Keratinocyte (primary cell): ENCODE measurements around the gene NFIC. TPM values are rescaled to one million over a fixed set of nuclear protein-coding genes. Genes with fewer than 3 reads are reported as not detected.

ENCODE experiments used
- DNase-seq: peaks from one replicate; pipeline ENCODE4 v3.0.0-alpha.2; 2011; ENCODE audit warnings: low read depth, missing footprints, low spot score
- FAIRE-seq: peaks from 2 replicates; lab custom pipeline; 2011; peaks lifted over from hg19 to GRCh38; lab: Jason Lieb, UNC
- H2AFZ ChIP-seq: 2 replicates; pipeline ENCODE4 v1.6.0; 2012; ENCODE audit warnings: low read length, control low read depth, inconsistent platforms; ENCODE audit not compliant: control insufficient read depth
- H3K27ac ChIP-seq: 2 replicates; pipeline ENCODE4 v1.5.1; 2011; ENCODE audit warnings: low read length; ENCODE audit not compliant: control insufficient read depth, insufficient read depth
- H3K27me3 ChIP-seq: 3 replicates; pipeline ENCODE4 v1.6.0; 2011; ENCODE audit warnings: low read length; ENCODE audit not compliant: control insufficient read depth, insufficient read depth; ENCODE audit errors: extremely low read depth
- H3K36me3 ChIP-seq, 2 experiments: 2 replicates in 1 of 2; 3 replicates in 1 of 2; pipeline ENCODE4 v1.5.1; 2011; ENCODE audit warnings: low read length in 2 of 2, mild to moderate bottlenecking in 1 of 2; ENCODE audit not compliant: control insufficient read depth in 2 of 2, insufficient read depth in 2 of 2; ENCODE audit errors: extremely low read depth in 1 of 2
- H3K4me1 ChIP-seq: 3 replicates; pipeline ENCODE4 v1.5.1; 2011; ENCODE audit warnings: low read length; ENCODE audit not compliant: control insufficient read depth, insufficient read depth; ENCODE audit errors: extremely low read depth
- H3K4me2 ChIP-seq: 3 replicates; pipeline ENCODE4 v1.6.0; 2011; ENCODE audit warnings: low read depth, low read length; ENCODE audit not compliant: control insufficient read depth, insufficient read depth; ENCODE audit errors: extremely low read depth
- H3K4me3 ChIP-seq, 3 experiments: fragments of 200-600 bp in 1 of 3; sonication (generic) in 1 of 3; 2 replicates in 2 of 3; 3 replicates in 1 of 3; pipeline ENCODE4 v1.5.1; 2011 to 2016; ENCODE audit warnings: low read length in 3 of 3, mild to moderate bottlenecking in 3 of 3, control low read depth in 2 of 3, inconsistent platforms in 1 of 3, low read depth in 1 of 3, mixed read lengths in 1 of 3, mixed run types in 1 of 3, moderate library complexity in 1 of 3; ENCODE audit not compliant: control insufficient read depth in 2 of 3, insufficient read depth in 2 of 3; ENCODE audit errors: extremely low read depth in 1 of 3
- H3K79me2 ChIP-seq: 2 replicates; pipeline ENCODE4 v1.6.0; 2012; ENCODE audit warnings: low read length; ENCODE audit not compliant: control insufficient read depth, insufficient read depth
- H3K9ac ChIP-seq: 3 replicates; pipeline ENCODE4 v1.6.0; 2011; ENCODE audit warnings: low read length; ENCODE audit not compliant: control insufficient read depth, insufficient read depth; ENCODE audit errors: extremely low read depth
- H3K9me1 ChIP-seq: 3 replicates; pipeline ENCODE4 v1.6.0; 2011; ENCODE audit warnings: low read length; ENCODE audit not compliant: control insufficient read depth, insufficient read depth; ENCODE audit errors: extremely low read depth
- H3K9me3 ChIP-seq: 2 replicates; pipeline ENCODE4 v1.5.1; 2012; ENCODE audit warnings: low read depth, low read length; ENCODE audit not compliant: control insufficient read depth
- H4K20me1 ChIP-seq: 3 replicates; pipeline ENCODE4 v1.6.0; 2011; ENCODE audit warnings: low read length; ENCODE audit not compliant: control insufficient read depth, insufficient read depth; ENCODE audit errors: extremely low read depth
- EZH2 ChIP-seq: IDR thresholded peaks from one replicate; pipeline ENCODE4 v1.6.1; 2012; ENCODE audit warnings: inconsistent platforms, mild to moderate bottlenecking, low read length, moderate library complexity
- dilution Hi-C: fragments of 300-500 bp; cut with MboI; formaldehyde crosslinking; loops from one replicate; pipeline ENCODE4 v1.7.0; 2020; ENCODE audit warnings: low sequenced_read_pairs; ENCODE audit not compliant: extremely low pct_ligation_motif_present
- polyA plus RNA-seq, 5 experiments: library from polyadenylated mRNA; depleted of rRNA in 3 of 5; stranded (reverse) in 3 of 5; stranded (forward) in 1 of 5; unstranded in 1 of 5; fragments of >200 nt; gene quantifications; 1 replicate in 1 of 5; 2 replicates in 3 of 5; 3 replicates in 1 of 5; pipeline versions ENCODE4 v1.2.1 to v1.2.3, GENCODE V29; 2011 to 2012; ENCODE audit warnings: missing spikeins in 2 of 5, low read depth in 1 of 5, low replicate concordance in 1 of 5
- TF ChIP-seq, protein P1 (sequence below), 3 experiments: IDR thresholded peaks in 1 of 3; conservative IDR thresholded peaks in 1 of 3; optimal IDR thresholded peaks in 1 of 3; 2 replicates in 2 of 3; 3 replicates in 1 of 3; pipeline versions ENCODE3 to v1.5.1; 2011; ENCODE audit warnings: low read length in 3 of 3, mild to moderate bottlenecking in 3 of 3, moderate library complexity in 2 of 3, control low read depth in 1 of 3, inconsistent platforms in 1 of 3; ENCODE audit not compliant: insufficient read depth in 2 of 3; ENCODE audit errors: extremely low read depth in 1 of 3

NFIC gene
- polyA plus RNA-seq, 1 donor (not counting 4 experiments of a cell fraction or from before 2014, with no cell fraction given), result 2.4 TPM

DNA sequence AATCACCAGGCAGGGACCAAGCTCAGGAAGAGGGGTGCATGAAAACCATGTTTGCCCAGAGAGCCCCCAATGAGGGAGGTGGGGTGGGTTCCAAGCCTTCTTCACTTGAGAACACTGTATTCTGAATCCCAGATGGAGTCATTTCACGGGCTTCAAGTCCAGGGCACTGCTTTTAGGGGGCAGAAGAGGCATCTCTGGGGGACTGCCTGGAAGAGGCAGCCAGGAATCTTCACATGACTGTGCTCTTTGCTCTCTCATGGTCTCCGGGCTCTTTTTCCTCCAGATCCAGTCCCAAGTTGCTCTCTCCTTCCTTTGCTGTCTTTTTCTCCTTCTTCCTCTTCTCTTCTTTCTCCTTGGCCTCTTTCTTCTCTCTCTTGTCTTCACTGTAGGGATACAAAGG is 108.2 kb downstream of the NFIC start:
- Histone ChIP-seq H3K9me1 (no peaks in the 10 kb centered on the region), H3K79me2 (no peaks in the 10 kb centered on the region), H3K4me2 (no peak overlapping the region), H3K4me1 (no peaks in the 10 kb centered on the region), H3K9me3 (no peaks in the 10 kb centered on the region), H3K4me3 (no peak overlapping the region), H4K20me1 (peaks cover 6% of the 10 kb centered on the region), H3K9ac (no peak overlapping the region), H2AFZ (no peak overlapping the region), H3K36me3 (no peaks in the 10 kb centered on the region), H3K27ac (no peak overlapping the region), H3K27me3 (peaks cover 20% of the 10 kb centered on the region)
- TF ChIP-seq EZH2, result no peak
- TF ChIP-seq, protein P1, sequence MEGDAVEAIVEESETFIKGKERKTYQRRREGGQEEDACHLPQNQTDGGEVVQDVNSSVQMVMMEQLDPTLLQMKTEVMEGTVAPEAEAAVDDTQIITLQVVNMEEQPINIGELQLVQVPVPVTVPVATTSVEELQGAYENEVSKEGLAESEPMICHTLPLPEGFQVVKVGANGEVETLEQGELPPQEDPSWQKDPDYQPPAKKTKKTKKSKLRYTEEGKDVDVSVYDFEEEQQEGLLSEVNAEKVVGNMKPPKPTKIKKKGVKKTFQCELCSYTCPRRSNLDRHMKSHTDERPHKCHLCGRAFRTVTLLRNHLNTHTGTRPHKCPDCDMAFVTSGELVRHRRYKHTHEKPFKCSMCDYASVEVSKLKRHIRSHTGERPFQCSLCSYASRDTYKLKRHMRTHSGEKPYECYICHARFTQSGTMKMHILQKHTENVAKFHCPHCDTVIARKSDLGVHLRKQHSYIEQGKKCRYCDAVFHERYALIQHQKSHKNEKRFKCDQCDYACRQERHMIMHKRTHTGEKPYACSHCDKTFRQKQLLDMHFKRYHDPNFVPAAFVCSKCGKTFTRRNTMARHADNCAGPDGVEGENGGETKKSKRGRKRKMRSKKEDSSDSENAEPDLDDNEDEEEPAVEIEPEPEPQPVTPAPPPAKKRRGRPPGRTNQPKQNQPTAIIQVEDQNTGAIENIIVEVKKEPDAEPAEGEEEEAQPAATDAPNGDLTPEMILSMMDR (optimal IDR thresholded peaks at IDR 0.05 in 1 of 3, IDR thresholded peaks at IDR 0.05 in 1 of 3, conservative IDR thresholded peaks at IDR 0.05 in 1 of 3; ENCODE audit: extremely low read depth in 1 of 3, insufficient read depth in 2 of 3, low read length in 3 of 3), result no peak
- dilution Hi-C loops, result no loop called here
- DNase-seq (no peak), FAIRE-seq (no peak)

DNA sequence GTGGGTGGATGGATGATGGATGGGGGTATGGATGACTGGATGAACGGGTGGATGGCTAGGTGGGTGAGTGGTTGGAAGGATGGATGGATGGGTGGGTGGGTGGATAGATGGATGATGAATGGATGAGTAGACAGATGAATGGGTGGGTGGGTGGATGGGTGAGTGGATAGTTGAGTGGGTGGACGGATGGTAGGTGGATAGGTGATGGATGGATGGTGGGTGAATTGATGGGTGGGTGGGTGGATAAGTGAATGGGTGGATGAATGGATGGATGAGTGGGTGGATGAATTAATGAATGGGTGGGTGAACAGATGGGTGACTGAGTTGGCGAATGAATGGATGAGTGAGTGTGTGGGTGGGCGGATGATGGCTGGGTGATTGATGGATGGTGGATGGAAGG is 109.1 kb downstream of the NFIC start:
- no peak overlapping the region for H3K4me3 ChIP-seq
- FAIRE-seq, result no peak
- no peak overlapping the region for H3K4me2 ChIP-seq
- dilution Hi-C loops, result no loop called here
- no peaks in the 10 kb centered on the region for H3K9me1 ChIP-seq
- no peak for TF ChIP-seq EZH2
- TF ChIP-seq, protein P1 (optimal IDR thresholded peaks at IDR 0.05 in 1 of 3, IDR thresholded peaks at IDR 0.05 in 1 of 3, conservative IDR thresholded peaks at IDR 0.05 in 1 of 3; ENCODE audit: extremely low read depth in 1 of 3, insufficient read depth in 2 of 3, low read length in 3 of 3), result no peak
- H2AFZ ChIP-seq, result no peak overlapping the region
- no peak overlapping the region for H3K9ac ChIP-seq
- peaks cover 16% of the 10 kb centered on the region for H3K27me3 ChIP-seq
- H3K27ac ChIP-seq, result no peak overlapping the region
- no peaks in the 10 kb centered on the region for H3K79me2 ChIP-seq
- no peaks in the 10 kb centered on the region for H3K4me1 ChIP-seq
- no peak for DNase-seq
- no peaks in the 10 kb centered on the region for H3K9me3 ChIP-seq
- H4K20me1 ChIP-seq, result peaks cover 3% of the 10 kb centered on the region
- no peaks in the 10 kb centered on the region for H3K36me3 ChIP-seq
